Measurements from ENCODE around the gene SPTBN4.
A peak's percentile ranks its signal among the peaks of the same experiment; 100 is the strongest.
"Not testable (repeated sequence)": the region's sequence is repeated elsewhere in the genome, so short reads cannot be mapped to it uniquely, and the experiment has no call there.

SPTBN4 gene

GRCh38 chr19:40534148-40534547 is 67.3 kb downstream of the SPTBN4 start:
- no peak for DNase-seq

GRCh38 chr19:40539070-40539469 is 72.3 kb downstream of the SPTBN4 start:
- no peak for DNase-seq

GRCh38 chr19:40542202-40542859 is 75.5 kb downstream of the SPTBN4 start:
- DNase-seq = no peak

- DNase-seq = no peak
These were observed 76.3 kb downstream of the SPTBN4 start for GRCh38 chr19:40543029-40543597.

GRCh38 chr19:40546153-40546841 is 79.5 kb downstream of the SPTBN4 start:
- not testable (repeated sequence) for DNase-seq

- not testable (repeated sequence) for DNase-seq
These were observed 80.4 kb downstream of the SPTBN4 start for GRCh38 chr19:40547190-40547589.

GRCh38 chr19:40547836-40548235 is 81.0 kb downstream of the SPTBN4 start:
- DNase-seq = no peak

GRCh38 chr19:40549007-40549708 is 82.4 kb downstream of the SPTBN4 start:
- peak; percentile 87 for DNase-seq

- no peak for DNase-seq
These were observed 84.2 kb downstream of the SPTBN4 start for GRCh38 chr19:40550951-40551350.

GRCh38 chr19:40552848-40553247 is 86.0 kb downstream of the SPTBN4 start:
- DNase-seq = no peak

- DNase-seq = no peak
These were observed 87.4 kb downstream of the SPTBN4 start for GRCh38 chr19:40553885-40554857.

- DNase-seq = no peak
These were observed 89.3 kb downstream of the SPTBN4 start for GRCh38 chr19:40555978-40556689.

- DNase-seq = no peak
These were observed 90.2 kb downstream of the SPTBN4 start for GRCh38 chr19:40556953-40557530.

GRCh38 chr19:40559394-40559793 is 92.6 kb downstream of the SPTBN4 start:
- DNase-seq = no peak

GRCh38 chr19:40560092-40560507 is 93.3 kb downstream of the SPTBN4 start:
- DNase-seq = no peak

GRCh38 chr19:40561947-40562346 is 95.1 kb downstream of the SPTBN4 start:
- no peak for DNase-seq

GRCh38 chr19:40564535-40564934 is 97.7 kb downstream of the SPTBN4 start:
- DNase-seq = not testable (repeated sequence)

- no peak for DNase-seq
These were observed 98.6 kb downstream of the SPTBN4 start for GRCh38 chr19:40565355-40565754.

- no peak for DNase-seq
These were observed 99.2 kb downstream of the SPTBN4 start for GRCh38 chr19:40565910-40566495.

- no peak for DNase-seq
These were observed 100.4 kb downstream of the SPTBN4 start for GRCh38 chr19:40567040-40567749.

Measured in activated CD8-positive, alpha-beta memory T cell treated with anti-CD3 and anti-CD28 coated beads for 24 hours (primary cell).